ENCODE measurements around the gene WNT10A. TPM values are rescaled to one million over a fixed set of nuclear protein-coding genes. Genes with fewer than 3 reads are reported as not detected.

The WNT10A gene
- total and polyA plus RNA-seq, 12 donors = 0.01 to 0.56 (median 0.18) TPM; not detected in 8

- 74 to 95% methylated on average over 5 of the region's 5 CpGs for WGBS, 2 donors
- intact Hi-C loops (cut with DNase I) = no loop called here
- peaks cover 0 to 7% (median 0%) of the 10 kb centered on the region in 11 donors for H3K9me3 ChIP-seq
- H3K27me3 ChIP-seq = peaks cover 5 to 57% (median 43%) of the 10 kb centered on the region in 7 donors
- H3K36me3 ChIP-seq = no peaks in the 10 kb centered on the region
- ATAC-seq (no peak), DNase-seq (no peak)
- no peak for TF ChIP-seq CTCF (IDR thresholded peaks at IDR 0.05)
- no peak overlapping the region for H3K4me3 ChIP-seq
- H3K4me1 ChIP-seq = peaks cover 4 to 16% (median 13%) of the 10 kb centered on the region in 9 donors
- no peak overlapping the region for H3K27ac ChIP-seq
These were observed 7.7 kb downstream of the WNT10A start for GRCh38 chr2:218888341-218888740.

- ATAC-seq (no peak), DNase-seq (no peak)
- intact Hi-C loops (cut with DNase I) = no loop called here
- Histone ChIP-seq H3K27ac (no peak overlapping the region), H3K27me3 (peaks cover 18 to 57% (median 43%) of the 10 kb centered on the region in 7 donors), H3K4me1 (peaks cover 4 to 13% (median 9%) of the 10 kb centered on the region in 9 donors), H3K36me3 (no peaks in the 10 kb centered on the region), H3K9me3 (peaks cover 0 to 7% (median 0%) of the 10 kb centered on the region in 11 donors), H3K4me3 (no peak overlapping the region)
- no peak for TF ChIP-seq CTCF (IDR thresholded peaks at IDR 0.05)
- WGBS, 2 donors = 69 to 76% methylated on average over 23 of the region's 23 CpGs
These were observed 9.3 kb downstream of the WNT10A start for GRCh38 chr2:218889937-218890336.

- H3K27me3 ChIP-seq = peaks cover 18 to 57% (median 43%) of the 10 kb centered on the region in 7 donors
- ATAC-seq (no peak), DNase-seq (no peak)
- 61 to 62% methylated on average over 3 of the region's 3 CpGs for WGBS, 2 donors
- H3K36me3 ChIP-seq = no peaks in the 10 kb centered on the region
- no peak overlapping the region for H3K27ac ChIP-seq
- H3K4me3 ChIP-seq = no peak overlapping the region
- peaks cover 4 to 13% (median 9%) of the 10 kb centered on the region in 9 donors for H3K4me1 ChIP-seq
- intact Hi-C loops (cut with DNase I) = no loop called here
- TF ChIP-seq CTCF (IDR thresholded peaks at IDR 0.05) = no peak
- peaks cover 0 to 7% (median 0%) of the 10 kb centered on the region in 11 donors for H3K9me3 ChIP-seq
These were observed 9.7 kb downstream of the WNT10A start for GRCh38 chr2:218890369-218890768.

- intact Hi-C loops (cut with DNase I) = no loop called here
- 44 to 46% methylated on average over 19 of the region's 19 CpGs for WGBS, 2 donors
- no peak for ATAC-seq
These were observed 10.9 kb downstream of the WNT10A start for GRCh38 chr2:218891275-218892135.

More at GRCh38 chr2:218891275-218892135, 10.9 kb downstream of the WNT10A start:
- H3K9me3 ChIP-seq = peaks cover 0 to 7% (median 0%) of the 10 kb centered on the region in 11 donors
- DNase-seq = no peak
- no peaks in the 10 kb centered on the region for H3K36me3 ChIP-seq
- H3K27ac ChIP-seq = no peak overlapping the region
- TF ChIP-seq CTCF (IDR thresholded peaks at IDR 0.05) = no peak
- H3K27me3 ChIP-seq = peaks cover 18 to 60% (median 49%) of the 10 kb centered on the region in 7 donors
- H3K4me1 ChIP-seq = peaks cover 4 to 22% (median 11%) of the 10 kb centered on the region in 9 donors
- H3K4me3 ChIP-seq = no peak overlapping the region
